Measurements from ENCODE around the gene GK.

GRCh38 chrX:30666094-30666493, 12.9 kb downstream of the GK start:
- TF ChIP-seq CTCF (conservative IDR thresholded peaks at IDR 0.05 in 1 of 2, IDR thresholded peaks at IDR 0.05 in 1 of 2; ENCODE audit: extremely low read depth in 1 of 2, insufficient read depth in 1 of 2, low read depth in 1 of 2, low read length in 2 of 2) = no peak
- TF ChIP-seq EZH2 (IDR thresholded peaks at IDR 0.05; ENCODE audit: borderline replicate concordance, low read length) = no peak

Data from mammary epithelial cell (primary cell).